Endodermal cell (in vitro differentiated cells): Measurements from ENCODE around the gene ACADL. TPM values are rescaled to one million over a fixed set of nuclear protein-coding genes. Genes with fewer than 3 reads are reported as not detected.

Experiments
- DNase-seq: peaks from one replicate; pipeline ENCODE4 v3.0.0-alpha.2; 2017
- H3K27ac ChIP-seq: 2 replicates; pipeline ENCODE4 v1.5.1; 2013; ENCODE audit warnings: mild to moderate bottlenecking, low read depth, low read length, moderate library complexity
- H3K27me3 ChIP-seq: 2 replicates; pipeline ENCODE4 v1.6.1; 2013; ENCODE audit warnings: mild to moderate bottlenecking, low read length, moderate library complexity; ENCODE audit not compliant: insufficient read depth, control insufficient read depth, poor library complexity, severe bottlenecking
- H3K36me3 ChIP-seq: 2 replicates; pipeline ENCODE4 v1.7.0; 2013; ENCODE audit warnings: mild to moderate bottlenecking, low read length, moderate library complexity; ENCODE audit not compliant: control insufficient read depth, insufficient read depth
- H3K4me1 ChIP-seq: one replicate; pipeline ENCODE4 v1.7.0; 2013; ENCODE audit warnings: low read length; ENCODE audit not compliant: control insufficient read depth, insufficient read depth
- H3K4me3 ChIP-seq: 2 replicates; pipeline ENCODE4 v1.5.1; 2013; ENCODE audit warnings: mild to moderate bottlenecking, low read length, moderate library complexity
- H3K9ac ChIP-seq: 2 replicates; pipeline ENCODE4 v1.6.1; 2013; ENCODE audit warnings: mild to moderate bottlenecking, low read length, moderate library complexity; ENCODE audit not compliant: poor library complexity, severe bottlenecking; ENCODE audit errors: extremely low read depth
- H3K9me3 ChIP-seq: 2 replicates; pipeline ENCODE4 v1.6.1; 2013; ENCODE audit warnings: mild to moderate bottlenecking, low read length, moderate library complexity; ENCODE audit not compliant: control insufficient read depth
- H3K27ac Mint-ChIP-seq: 2 replicates; pipeline ENCODE4 v1.8.0; 2020; ENCODE audit warnings: mixed read lengths
- H3K27me3 Mint-ChIP-seq: 2 replicates; pipeline ENCODE4 v1.8.0; 2021; ENCODE audit warnings: mild to moderate bottlenecking, mixed read lengths; ENCODE audit not compliant: insufficient read depth
- H3K36me3 Mint-ChIP-seq: 2 replicates; pipeline ENCODE4 v1.8.0; 2020; ENCODE audit warnings: low read depth, mixed read lengths
- H3K4me1 Mint-ChIP-seq: 2 replicates; pipeline ENCODE4 v1.8.0; 2020; ENCODE audit warnings: mixed read lengths
- H3K4me3 Mint-ChIP-seq: 2 replicates; pipeline ENCODE4 v1.8.0; 2020; ENCODE audit warnings: mild to moderate bottlenecking, moderate library complexity, mixed read lengths
- H3K9me3 Mint-ChIP-seq: 2 replicates; pipeline ENCODE4 v1.8.0; 2020; ENCODE audit warnings: mild to moderate bottlenecking, mixed read lengths
- WGBS, 2 experiments: methylation state at CpG; one replicate each; pipeline versions ENCODE4 v1.1.5 to v1.1.7; 2013; ENCODE audit warnings: missing lambda C conversion rate in 2 of 2, mixed read lengths in 1 of 2; ENCODE audit not compliant: insufficient coverage in 1 of 2, insufficient read length in 1 of 2; 5-methylcytosine and 5-hydroxymethylcytosine counted together
- total RNA-seq, 2 donors: library from RNA; stranded (reverse); fragmentation: NEBNext Ultra II Directional in 1 of 2; extraction: Animal tissue kit (Norgen Biotek cat#: 25700) in 1 of 2; gene quantifications; 2 replicates in 1 of 2; 3 replicates in 1 of 2; pipeline ENCODE4 v1.2.1, GENCODE V29; 2021
- TF ChIP-seq, protein P1 (sequence below): fragments of 200-600 bp; sonication (generic); conservative IDR thresholded peaks from 2 replicates; pipeline ENCODE4 v1.5.0; 2021; ENCODE audit warnings: antibody characterized with exemption, mild to moderate bottlenecking

The ACADL gene
- total RNA-seq, 2 donors from 2014 or later, result 0.66 to 1.1 TPM

GRCh38 chr2:210195101-210195852, 30.0 kb downstream of the ACADL start:
- Histone ChIP-seq H3K9ac (no peak overlapping the region), H3K27ac (no peak overlapping the region), H3K4me3 (no peak overlapping the region), H3K27me3 (no peaks in the 10 kb centered on the region), H3K9me3 (no peaks in the 10 kb centered on the region), H3K36me3 (no peaks in the 10 kb centered on the region), H3K4me1 (no peaks in the 10 kb centered on the region)
- Mint-ChIP-seq H3K4me1 (peaks cover 2% of the 10 kb centered on the region), H3K27me3 (peaks cover 6% of the 10 kb centered on the region), H3K27ac (no peak overlapping the region), H3K9me3 (no peaks in the 10 kb centered on the region), H3K36me3 (no peaks in the 10 kb centered on the region), H3K4me3 (no peak overlapping the region)
- TF ChIP-seq, protein P1, sequence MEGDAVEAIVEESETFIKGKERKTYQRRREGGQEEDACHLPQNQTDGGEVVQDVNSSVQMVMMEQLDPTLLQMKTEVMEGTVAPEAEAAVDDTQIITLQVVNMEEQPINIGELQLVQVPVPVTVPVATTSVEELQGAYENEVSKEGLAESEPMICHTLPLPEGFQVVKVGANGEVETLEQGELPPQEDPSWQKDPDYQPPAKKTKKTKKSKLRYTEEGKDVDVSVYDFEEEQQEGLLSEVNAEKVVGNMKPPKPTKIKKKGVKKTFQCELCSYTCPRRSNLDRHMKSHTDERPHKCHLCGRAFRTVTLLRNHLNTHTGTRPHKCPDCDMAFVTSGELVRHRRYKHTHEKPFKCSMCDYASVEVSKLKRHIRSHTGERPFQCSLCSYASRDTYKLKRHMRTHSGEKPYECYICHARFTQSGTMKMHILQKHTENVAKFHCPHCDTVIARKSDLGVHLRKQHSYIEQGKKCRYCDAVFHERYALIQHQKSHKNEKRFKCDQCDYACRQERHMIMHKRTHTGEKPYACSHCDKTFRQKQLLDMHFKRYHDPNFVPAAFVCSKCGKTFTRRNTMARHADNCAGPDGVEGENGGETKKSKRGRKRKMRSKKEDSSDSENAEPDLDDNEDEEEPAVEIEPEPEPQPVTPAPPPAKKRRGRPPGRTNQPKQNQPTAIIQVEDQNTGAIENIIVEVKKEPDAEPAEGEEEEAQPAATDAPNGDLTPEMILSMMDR, result peak; percentile 85
- 50 to 75% methylated on average over 2 to 8 of the region's 8 CpGs for WGBS, 2 experiments
- no peak for DNase-seq

GRCh38 chr2:210190345-210190744, 34.9 kb downstream of the ACADL start:
- DNase-seq, result no peak
- Histone ChIP-seq H3K9me3 (peaks cover 18% of the 10 kb centered on the region), H3K9ac (no peak overlapping the region), H3K36me3 (no peaks in the 10 kb centered on the region), H3K4me1 (no peaks in the 10 kb centered on the region), H3K27me3 (no peaks in the 10 kb centered on the region), H3K27ac (no peak overlapping the region), H3K4me3 (no peak overlapping the region)
- Mint-ChIP-seq H3K27ac (no peak overlapping the region), H3K4me1 (peaks cover 8% of the 10 kb centered on the region), H3K36me3 (no peaks in the 10 kb centered on the region), H3K27me3 (no peaks in the 10 kb centered on the region), H3K9me3 (peaks cover 20% of the 10 kb centered on the region), H3K4me3 (no peak overlapping the region)
- 98 to 100% methylated on average over 1 to 3 of the region's 4 CpGs for WGBS, 2 experiments
- TF ChIP-seq, protein P1, result no peak

DNA sequence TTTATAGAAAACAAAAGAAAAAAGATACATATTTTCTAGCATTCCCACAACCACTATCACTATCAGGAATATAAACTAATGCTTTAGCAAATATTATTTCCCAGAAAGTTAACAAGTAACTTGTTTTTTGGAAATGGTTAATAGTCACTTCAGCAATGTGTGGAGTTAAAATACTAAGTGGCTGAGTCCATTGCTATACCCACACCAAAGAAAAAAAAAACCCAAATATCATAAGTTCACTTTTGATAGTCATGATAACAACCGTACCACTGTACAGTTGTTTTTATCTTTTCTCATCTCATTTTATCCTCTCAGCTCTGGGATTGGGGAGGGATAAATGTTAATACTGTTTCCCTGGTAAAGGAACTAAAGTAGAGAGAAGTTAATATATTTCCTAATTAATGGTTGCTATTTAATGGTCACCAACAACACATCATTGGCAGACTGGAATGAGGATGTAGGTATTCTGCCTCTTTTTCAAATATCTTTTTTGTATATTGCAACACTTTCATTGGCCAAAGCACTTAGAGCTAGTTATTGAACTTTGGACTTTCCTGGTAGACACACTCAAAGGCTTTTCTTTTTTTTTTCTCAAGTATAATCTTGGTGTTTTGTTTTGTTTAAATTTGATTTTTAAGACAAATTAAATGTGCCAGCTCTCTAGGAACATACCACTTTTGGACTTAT, 35.7 kb downstream of the ACADL start:
- H3K9me3 ChIP-seq, result peaks cover 26% of the 10 kb centered on the region
- H3K36me3 ChIP-seq, result no peaks in the 10 kb centered on the region
- H3K27me3 Mint-ChIP-seq, result no peaks in the 10 kb centered on the region
- H3K4me1 ChIP-seq, result no peaks in the 10 kb centered on the region
- no peak overlapping the region for H3K9ac ChIP-seq
- no peak overlapping the region for H3K4me3 ChIP-seq
- 100% methylated on average over 1 of the region's 1 CpG; no CpG with 5 or more reads in 1 of the 2 experiments for WGBS, 2 experiments
- no peak for DNase-seq
- peaks cover 8% of the 10 kb centered on the region for H3K4me1 Mint-ChIP-seq
- H3K27me3 ChIP-seq, result no peaks in the 10 kb centered on the region
- TF ChIP-seq, protein P1, result no peak
- peaks cover 27% of the 10 kb centered on the region for H3K9me3 Mint-ChIP-seq
- no peak overlapping the region for H3K27ac ChIP-seq
- H3K4me3 Mint-ChIP-seq, result no peak overlapping the region
- H3K36me3 Mint-ChIP-seq, result peaks cover 3% of the 10 kb centered on the region
- H3K27ac Mint-ChIP-seq, result peak overlapping the region; percentile 30
